GM18507 (cell line): ENCODE results near the gene LONP1.

ENCODE experiments used
- DNase-seq: peaks from one replicate; pipeline ENCODE4 v3.0.0; 2011; ENCODE audit warnings: low read depth; ENCODE audit not compliant: insufficient read length; ENCODE audit errors: extremely low spot score
- FAIRE-seq: peaks from 2 replicates; lab custom pipeline; 2011; peaks lifted over from hg19 to GRCh38; lab: Jason Lieb, UNC

Gene LONP1

DNA sequence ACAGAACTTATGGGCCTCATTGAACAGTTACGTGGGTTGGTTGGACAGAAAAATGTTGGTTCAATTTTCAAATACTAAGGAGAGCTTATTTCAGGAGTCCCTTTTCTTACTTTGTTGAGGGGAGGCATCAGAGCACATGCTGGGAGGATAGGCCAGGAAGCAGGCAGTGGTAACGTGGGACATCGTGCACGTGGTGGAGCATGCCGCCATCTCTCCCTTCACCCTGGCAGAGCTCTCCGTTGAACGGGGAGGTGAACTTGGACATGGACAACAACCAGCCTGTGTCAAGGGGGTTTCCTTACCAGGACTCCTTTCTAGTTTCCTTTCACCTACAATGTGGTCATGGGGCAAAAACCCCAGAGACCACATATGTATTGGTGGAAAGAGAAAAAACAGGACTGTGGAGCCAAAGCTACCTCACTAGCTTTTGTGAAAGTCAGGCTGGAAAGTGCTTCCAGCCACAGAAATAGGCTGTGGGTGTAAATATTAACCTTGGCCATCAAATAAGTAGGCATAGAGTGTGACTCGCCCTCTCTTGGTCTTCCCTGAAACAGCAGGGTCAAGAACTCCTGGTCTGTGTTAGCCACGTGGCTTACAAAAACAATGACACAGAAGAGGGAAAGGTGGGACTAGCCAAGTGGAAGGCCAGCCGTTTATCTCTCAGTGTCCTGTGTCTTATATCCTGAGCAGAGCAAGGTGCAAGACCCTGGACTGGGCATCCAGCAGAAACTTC, 54.0 kb downstream of the LONP1 start:
- DNase-seq, result no peak

DNA sequence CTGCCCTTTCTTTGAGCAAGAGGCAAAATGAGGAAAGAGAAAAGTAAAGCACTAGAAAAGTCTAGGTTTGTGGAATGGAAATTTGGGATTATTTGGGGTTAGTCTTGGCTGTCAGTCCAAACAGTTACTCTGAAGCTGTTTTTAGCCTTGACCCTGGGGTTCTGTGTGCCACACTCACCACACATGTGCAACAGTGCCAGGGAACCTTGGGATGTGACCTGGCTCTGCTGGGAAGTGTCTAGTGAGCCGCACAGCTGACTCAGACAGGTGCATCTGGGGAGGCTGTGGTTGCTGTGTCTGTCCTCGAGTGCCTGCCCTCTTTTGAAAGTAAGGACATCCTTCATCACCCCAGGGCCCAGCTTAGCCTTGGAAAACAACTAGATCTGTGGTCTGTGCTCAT, 55.4 kb downstream of the LONP1 start:
- FAIRE-seq (no peak), DNase-seq (no peak)

More for the DNA sequence above, 54.0 kb downstream of the LONP1 start:
- FAIRE-seq, result peak; percentile 88

DNA sequence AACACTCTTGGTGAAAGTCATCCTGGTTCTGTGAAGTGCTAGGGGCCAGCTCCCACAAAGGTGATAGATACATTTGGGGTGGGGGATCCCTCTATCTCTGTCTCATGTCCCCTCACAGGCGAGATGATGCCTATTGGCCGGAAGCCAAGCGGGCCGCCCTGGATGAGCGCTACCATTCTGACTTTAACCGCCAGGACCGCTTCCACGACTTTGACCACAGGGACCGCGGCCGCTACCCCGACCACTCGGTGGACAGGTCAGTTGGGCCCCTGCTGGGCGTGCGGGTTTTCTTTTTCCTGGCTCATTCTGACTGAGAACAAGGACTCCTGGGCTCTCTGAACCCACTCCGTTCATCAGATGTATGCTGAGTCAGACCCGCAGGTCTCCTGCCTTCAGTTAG, 56.0 kb downstream of the LONP1 start:
- FAIRE-seq (no peak), DNase-seq (no peak)

DNA sequence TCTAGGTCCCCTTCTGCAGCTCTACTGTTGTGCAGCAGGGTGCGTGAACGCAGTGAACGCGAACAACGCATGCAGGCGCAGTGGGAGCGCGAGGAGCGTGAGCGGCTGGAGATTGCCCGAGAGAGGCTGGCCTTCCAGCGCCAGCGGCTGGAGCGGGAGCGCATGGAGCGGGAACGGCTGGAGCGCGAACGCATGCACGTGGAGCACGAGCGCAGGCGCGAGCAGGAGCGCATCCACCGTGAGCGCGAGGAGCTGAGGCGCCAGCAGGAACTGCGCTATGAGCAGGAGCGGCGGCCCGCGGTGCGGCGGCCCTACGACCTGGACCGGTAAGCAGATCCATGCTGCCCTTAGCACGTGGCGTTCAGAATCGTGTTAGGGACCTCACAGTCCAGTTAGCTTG, 58.5 kb downstream of the LONP1 start:
- DNase-seq (no peak), FAIRE-seq (no peak)

DNA sequence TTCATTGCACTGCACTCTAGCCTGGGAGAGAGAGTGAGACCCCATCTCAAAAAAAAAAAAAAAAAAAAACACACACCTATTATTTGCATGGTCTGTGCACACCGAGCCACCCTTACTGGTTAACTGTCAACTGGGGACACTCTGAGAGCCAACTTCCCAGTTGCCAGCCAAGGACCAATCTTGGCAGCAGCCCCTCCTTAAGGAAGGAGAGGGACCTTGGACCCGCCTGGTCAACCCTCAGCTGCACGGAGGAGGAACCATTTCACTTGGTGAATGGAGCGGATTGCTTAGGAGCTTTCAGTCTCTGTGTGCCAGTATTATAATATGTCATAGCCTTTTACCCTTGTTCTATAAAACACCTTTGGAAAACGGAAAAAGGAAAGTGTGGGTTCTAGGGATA, 64.5 kb downstream of the LONP1 start:
- DNase-seq (no peak), FAIRE-seq (no peak)

DNA sequence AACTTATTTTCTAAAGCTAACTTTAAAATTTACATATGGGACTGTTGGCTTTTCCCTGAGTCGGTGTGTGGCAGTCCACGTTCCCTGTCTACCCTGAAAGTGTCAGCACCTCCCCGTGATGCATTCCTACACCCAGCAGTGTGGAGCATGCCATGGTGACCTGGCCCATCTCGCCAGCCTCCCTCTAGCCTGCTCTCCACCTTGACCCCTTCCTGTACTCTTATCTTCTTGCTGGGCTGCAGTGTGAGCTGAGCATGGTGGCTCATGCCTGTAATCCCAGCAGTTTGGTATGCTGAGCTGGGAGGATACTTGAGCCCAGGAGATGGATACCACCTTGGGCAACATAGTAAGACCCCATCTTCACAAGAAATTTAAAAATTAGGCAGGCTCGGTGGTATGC, 65.0 kb downstream of the LONP1 start:
- no peak for DNase-seq

DNA sequence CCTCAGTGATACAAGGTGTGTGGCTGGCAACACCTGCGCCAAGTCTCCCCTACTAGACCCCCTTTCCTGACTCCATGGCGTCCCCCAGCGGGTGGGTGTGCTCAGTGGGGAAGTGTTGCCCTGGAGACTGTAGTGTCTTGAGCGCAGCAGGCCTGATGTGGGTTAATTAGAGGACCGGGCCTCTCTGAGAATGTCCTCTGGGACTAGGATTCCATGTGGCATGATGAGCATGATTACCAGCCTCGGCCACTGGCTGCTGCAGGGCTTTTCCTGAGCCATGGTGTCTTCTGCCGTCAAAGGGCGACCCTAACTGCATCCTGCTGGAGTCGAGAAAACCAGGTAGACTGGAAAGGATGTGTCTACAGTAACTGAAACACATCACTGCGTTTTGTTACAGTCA, 67.7 kb downstream of the LONP1 start:
- no peak for DNase-seq
- FAIRE-seq, result no peak

More for the DNA sequence above, 65.0 kb downstream of the LONP1 start:
- FAIRE-seq, result no peak

DNA sequence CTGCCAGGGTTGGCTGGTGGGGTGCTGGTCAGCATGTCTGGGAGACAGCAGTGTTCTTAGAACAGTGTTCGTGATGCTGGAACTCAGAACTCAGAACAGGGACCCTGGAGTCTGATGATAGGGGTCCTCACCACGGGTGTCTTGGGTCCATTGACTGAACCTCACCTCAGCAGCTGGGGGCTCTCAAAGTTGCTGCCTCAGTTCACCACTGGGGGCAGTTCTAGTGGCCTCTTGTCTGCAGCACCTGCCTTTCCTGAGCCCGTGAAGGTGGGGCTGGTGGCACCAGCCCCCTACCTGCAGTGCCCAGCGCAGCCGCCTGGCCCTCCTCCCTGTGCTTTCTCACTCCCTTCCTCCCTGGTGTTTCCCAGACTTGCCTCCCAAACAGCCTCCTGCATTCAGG, 68.6 kb downstream of the LONP1 start:
- FAIRE-seq (no peak), DNase-seq (no peak)

DNA sequence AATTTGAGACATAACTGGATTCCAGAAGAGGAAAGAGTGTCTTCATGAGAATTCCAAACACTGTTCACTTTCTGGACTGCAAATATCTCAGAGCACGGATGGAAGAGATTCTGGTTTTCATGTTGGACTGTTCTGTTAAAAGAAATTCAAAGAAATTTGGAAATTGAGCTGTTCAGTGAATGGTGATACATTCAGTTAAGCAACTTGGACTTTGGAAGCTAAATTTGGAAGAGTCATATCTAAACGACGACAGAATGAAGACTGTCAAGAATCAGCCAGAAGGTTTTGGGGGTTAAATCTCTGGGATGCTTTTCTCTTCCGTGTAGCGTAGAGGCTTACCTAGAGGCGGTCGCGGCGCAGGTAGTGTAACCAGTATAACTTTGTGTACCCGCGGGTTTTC, 71.5 kb downstream of the LONP1 start:
- FAIRE-seq, result peak; percentile 33
- DNase-seq, result no peak

DNA sequence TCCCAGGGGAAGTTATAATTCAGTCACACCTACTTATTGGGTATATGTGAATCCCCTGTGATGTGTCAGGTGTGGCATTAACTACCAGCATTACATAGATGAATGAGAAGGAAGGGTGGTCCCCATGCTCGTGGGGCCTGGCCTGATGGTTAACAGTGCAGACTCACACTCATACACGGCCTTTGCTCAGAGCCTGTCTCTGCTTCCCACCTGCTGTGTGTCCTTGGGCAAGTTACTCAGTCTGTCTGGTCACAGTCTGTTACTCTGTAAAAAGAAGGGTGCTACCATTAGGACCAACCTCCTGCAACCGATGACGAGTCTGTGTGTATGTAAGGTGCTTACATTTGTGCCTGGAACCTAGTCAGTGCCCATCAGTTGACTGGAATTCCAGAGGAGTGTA, 73.2 kb downstream of the LONP1 start:
- FAIRE-seq, result no peak
- DNase-seq, result no peak

DNA sequence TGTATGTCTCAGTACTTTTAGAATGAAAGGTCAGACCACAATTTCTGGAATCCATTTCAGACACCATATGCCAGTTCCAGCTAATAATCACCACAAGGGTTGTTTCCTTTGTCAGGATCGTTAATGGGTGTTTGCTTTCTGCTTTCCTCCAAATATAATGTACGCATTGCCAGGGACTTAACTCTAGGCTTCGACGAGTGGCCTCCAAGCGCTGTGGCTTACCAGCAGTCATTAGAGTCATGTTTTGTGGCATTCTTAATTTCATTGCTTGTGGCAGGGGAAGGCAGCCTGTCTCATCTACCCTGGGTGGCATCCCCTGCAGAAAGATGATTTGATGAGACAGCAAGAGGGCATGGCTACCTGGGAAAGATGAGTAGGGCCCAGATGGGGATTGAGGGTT, 74.5 kb downstream of the LONP1 start:
- DNase-seq (no peak), FAIRE-seq (no peak)

DNA sequence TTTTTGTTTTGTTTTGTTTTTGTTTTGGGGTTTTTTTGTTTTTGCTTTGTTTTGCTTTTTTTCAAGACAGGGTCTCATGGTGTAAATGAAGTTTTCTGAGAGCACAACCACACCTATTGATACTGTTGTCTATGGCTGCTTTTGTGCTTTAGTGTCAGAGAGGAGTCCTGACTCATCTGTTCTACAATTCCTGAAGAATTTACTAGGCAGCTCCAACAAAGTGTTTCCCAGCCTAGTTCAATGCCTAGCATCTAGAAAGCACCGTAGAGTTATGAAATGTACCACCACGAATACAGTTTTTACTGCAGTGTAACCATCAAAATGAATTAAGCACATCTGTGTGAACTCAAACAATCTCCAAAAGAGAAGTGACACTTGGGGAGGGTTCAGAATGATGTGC, 75.9 kb downstream of the LONP1 start:
- FAIRE-seq (no peak), DNase-seq (no peak)

DNA sequence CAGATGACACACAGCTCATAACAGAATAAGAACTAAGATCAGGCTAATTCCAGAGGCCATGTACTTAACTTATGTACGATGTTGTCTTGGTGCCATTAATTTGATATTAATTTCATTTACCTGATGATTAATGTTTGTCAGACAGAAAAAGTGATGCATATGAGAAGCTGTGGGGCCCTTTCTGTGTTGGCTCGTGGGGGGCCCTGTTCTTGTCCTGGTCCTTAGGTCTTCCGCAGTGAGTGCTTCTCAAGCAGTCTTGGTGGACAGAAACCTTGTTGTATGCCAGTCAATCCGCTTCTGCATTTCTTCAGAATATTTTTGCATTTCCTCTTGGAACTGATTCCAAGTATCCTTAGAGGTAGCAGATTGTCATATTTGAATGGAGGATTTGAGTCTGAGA, 76.9 kb downstream of the LONP1 start:
- no peak for DNase-seq
- FAIRE-seq, result no peak

DNA sequence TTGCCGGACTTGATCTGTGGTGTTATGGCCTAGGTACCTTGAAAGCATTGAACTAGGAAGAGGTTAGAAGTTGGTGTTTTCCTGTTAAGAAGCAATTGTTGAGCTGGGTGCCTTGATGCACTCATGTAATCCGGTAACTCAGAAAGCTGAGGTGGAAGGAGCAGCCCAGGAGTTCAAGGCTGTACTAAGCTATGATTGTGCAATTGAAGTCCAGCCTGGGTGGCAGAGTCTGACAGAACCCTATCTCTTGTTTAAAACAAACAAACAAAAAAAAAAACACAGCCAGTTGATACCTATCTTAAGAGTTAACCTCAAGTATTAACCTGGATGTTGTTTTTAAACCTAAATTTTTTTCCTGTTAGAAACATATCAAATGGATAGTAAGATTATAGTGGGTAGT, 77.7 kb downstream of the LONP1 start:
- no peak for FAIRE-seq

More for the DNA sequence above, 77.7 kb downstream of the LONP1 start:
- DNase-seq, result no peak
